Suprapubic skin (tissue), 3 donors: Measurements from ENCODE around the gene HNRNPH3.

ENCODE experiments used
- POLR2A ChIP-seq, 2 donors: fragments of 450-650 bp; IDR thresholded peaks; one replicate each; pipeline ENCODE4 v1.6.1; 2017; ENCODE audit warnings: antibody characterized with exemption in 2 of 2, mild to moderate bottlenecking in 2 of 2, moderate library complexity in 2 of 2
- TF ChIP-seq, protein P1 (sequence below), 2 donors: fragments of 200-600 bp in 1 of 2; fragments of 450-650 bp in 1 of 2; sonication (generic) in 1 of 2; IDR thresholded peaks; one replicate each; pipeline ENCODE4 v1.5.1; 2016 to 2019; ENCODE audit warnings: antibody characterized with exemption in 2 of 2, mild to moderate bottlenecking in 1 of 2, moderate library complexity in 1 of 2

DNA sequence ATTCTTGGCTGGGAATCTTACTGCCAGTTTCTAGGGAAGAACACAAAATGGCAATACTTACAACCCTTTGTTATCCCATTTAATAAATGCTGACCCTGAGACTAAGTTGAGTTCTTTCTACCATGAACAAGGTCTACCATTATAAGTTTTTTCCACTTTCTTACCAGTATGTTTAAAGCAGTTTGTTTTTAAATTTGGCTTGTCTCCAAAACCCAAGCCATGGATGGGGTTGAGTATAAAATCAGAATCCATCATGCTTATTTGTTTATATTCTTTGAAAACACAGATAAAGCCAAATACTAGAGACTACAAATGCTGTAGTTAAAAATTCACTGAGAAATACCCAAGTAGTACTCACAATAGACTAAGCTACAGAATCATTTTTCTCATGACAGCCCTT is 41.1 kb upstream of the HNRNPH3 start:
- TF ChIP-seq, protein P1, sequence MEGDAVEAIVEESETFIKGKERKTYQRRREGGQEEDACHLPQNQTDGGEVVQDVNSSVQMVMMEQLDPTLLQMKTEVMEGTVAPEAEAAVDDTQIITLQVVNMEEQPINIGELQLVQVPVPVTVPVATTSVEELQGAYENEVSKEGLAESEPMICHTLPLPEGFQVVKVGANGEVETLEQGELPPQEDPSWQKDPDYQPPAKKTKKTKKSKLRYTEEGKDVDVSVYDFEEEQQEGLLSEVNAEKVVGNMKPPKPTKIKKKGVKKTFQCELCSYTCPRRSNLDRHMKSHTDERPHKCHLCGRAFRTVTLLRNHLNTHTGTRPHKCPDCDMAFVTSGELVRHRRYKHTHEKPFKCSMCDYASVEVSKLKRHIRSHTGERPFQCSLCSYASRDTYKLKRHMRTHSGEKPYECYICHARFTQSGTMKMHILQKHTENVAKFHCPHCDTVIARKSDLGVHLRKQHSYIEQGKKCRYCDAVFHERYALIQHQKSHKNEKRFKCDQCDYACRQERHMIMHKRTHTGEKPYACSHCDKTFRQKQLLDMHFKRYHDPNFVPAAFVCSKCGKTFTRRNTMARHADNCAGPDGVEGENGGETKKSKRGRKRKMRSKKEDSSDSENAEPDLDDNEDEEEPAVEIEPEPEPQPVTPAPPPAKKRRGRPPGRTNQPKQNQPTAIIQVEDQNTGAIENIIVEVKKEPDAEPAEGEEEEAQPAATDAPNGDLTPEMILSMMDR (IDR thresholded peaks at IDR 0.05): no peak
- TF ChIP-seq POLR2A (IDR thresholded peaks at IDR 0.05): no peak
